GM18861 (cell line): ENCODE results near the gene SEC22A.

Experiments used
- ATAC-seq: cut with Tn5 transposase; IDR thresholded peaks from one replicate; pipeline ENCODE4 v1.9.1; 2021; ENCODE audit not compliant: unreplicated experiment

Gene SEC22A

GRCh38 chr3:123262226-123262625 is 60.5 kb downstream of the SEC22A start:
- ATAC-seq = no peak

GRCh38 chr3:123262868-123263267 is 61.1 kb downstream of the SEC22A start:
- no peak for ATAC-seq

GRCh38 chr3:123263941-123264340 is 62.2 kb downstream of the SEC22A start:
- no peak for ATAC-seq

- ATAC-seq = no peak
These were observed 66.1 kb downstream of the SEC22A start for GRCh38 chr3:123267821-123268220.

- ATAC-seq = no peak
These were observed 69.1 kb downstream of the SEC22A start for GRCh38 chr3:123270818-123271217.

GRCh38 chr3:123271466-123272159 is 69.9 kb downstream of the SEC22A start:
- ATAC-seq = no peak

GRCh38 chr3:123272547-123272946 is 70.8 kb downstream of the SEC22A start:
- no peak for ATAC-seq

- ATAC-seq = no peak
These were observed 73.9 kb downstream of the SEC22A start for GRCh38 chr3:123275691-123276090.

GRCh38 chr3:123276346-123277006 is 74.7 kb downstream of the SEC22A start:
- no peak for ATAC-seq

- no peak for ATAC-seq
These were observed 75.4 kb downstream of the SEC22A start for GRCh38 chr3:123277106-123277505.

- no peak for ATAC-seq
These were observed 76.7 kb downstream of the SEC22A start for GRCh38 chr3:123278446-123278845.

GRCh38 chr3:123279121-123279520 is 77.4 kb downstream of the SEC22A start:
- no peak for ATAC-seq

- ATAC-seq = no peak
These were observed 79.7 kb downstream of the SEC22A start for GRCh38 chr3:123281406-123281805.

- ATAC-seq = no peak
These were observed 80.2 kb downstream of the SEC22A start for GRCh38 chr3:123281929-123282328.

- ATAC-seq = no peak
These were observed 80.7 kb downstream of the SEC22A start for GRCh38 chr3:123282461-123282860.

GRCh38 chr3:123283074-123283473 is 81.3 kb downstream of the SEC22A start:
- ATAC-seq = no peak

GRCh38 chr3:123283657-123284398 is 82.1 kb downstream of the SEC22A start:
- ATAC-seq = no peak

- no peak for ATAC-seq
These were observed 82.8 kb downstream of the SEC22A start for GRCh38 chr3:123284399-123285010.

GRCh38 chr3:123285066-123285465 is 83.3 kb downstream of the SEC22A start:
- ATAC-seq = no peak

GRCh38 chr3:123285479-123285878 is 83.7 kb downstream of the SEC22A start:
- no peak for ATAC-seq

GRCh38 chr3:123285931-123286307 is 84.2 kb downstream of the SEC22A start:
- no peak for ATAC-seq
